HT-29 (cell line): Measurements from ENCODE around the gene FANK1. TPM values are rescaled to one million over a fixed set of nuclear protein-coding genes. Genes with fewer than 3 reads are reported as not detected.
"Not testable (repeated sequence)": the region's sequence is repeated elsewhere in the genome, so short reads cannot be mapped to it uniquely, and the experiment has no call there.

Source experiments
- DNase-seq: peaks from one replicate; pipeline ENCODE4 v3.0.0-alpha.2; 2015; ENCODE audit warnings: low spot score
- total RNA-seq: library from RNA; depleted of rRNA; stranded (reverse); fragments of >200 nt; shearing (Covaris generic); gene quantifications from 2 replicates; pipeline ENCODE4 v1.2.3, GENCODE V29; 2014

FANK1 gene
- total RNA-seq, 1 experiment from 2014 or later, result 4.0 TPM

GRCh38 chr10:125886914-125887512, 9.4 kb upstream of the FANK1 start:
- peak; percentile 66 for DNase-seq

- not testable (repeated sequence) for DNase-seq
Measured at GRCh38 chr10:125889441-125889840, 6.9 kb upstream of the FANK1 start.

GRCh38 chr10:125892402-125892801, 4.0 kb upstream of the FANK1 start:
- peak; percentile 59 for DNase-seq

- peak; percentile 53 for DNase-seq
Measured at GRCh38 chr10:125894176-125894575, 2.2 kb upstream of the FANK1 start.

- DNase-seq, result peak; percentile 60
Measured at GRCh38 chr10:125895130-125896087, 955 bp upstream of the FANK1 start.

- not testable (repeated sequence) for DNase-seq
Measured at GRCh38 chr10:125897317-125897716, 953 bp downstream of the FANK1 start.

GRCh38 chr10:125900963-125901362, 4.6 kb downstream of the FANK1 start:
- DNase-seq, result peak; percentile 61

GRCh38 chr10:125903135-125903640, 6.8 kb downstream of the FANK1 start:
- DNase-seq, result peak; percentile 44

- DNase-seq, result not testable (repeated sequence)
Measured at GRCh38 chr10:125905069-125905994, 9.0 kb downstream of the FANK1 start.

GRCh38 chr10:125907598-125907997, 11.2 kb downstream of the FANK1 start:
- not testable (repeated sequence) for DNase-seq

- DNase-seq, result not testable (repeated sequence)
Measured at GRCh38 chr10:125908813-125909212, 12.4 kb downstream of the FANK1 start.

- not testable (repeated sequence) for DNase-seq
Measured at GRCh38 chr10:125909491-125909890, 13.1 kb downstream of the FANK1 start.

- peak; percentile 42 for DNase-seq
Measured at GRCh38 chr10:125911145-125911544, 14.8 kb downstream of the FANK1 start.

- DNase-seq, result peak; percentile 71
Measured at GRCh38 chr10:125911990-125912389, 15.6 kb downstream of the FANK1 start.

GRCh38 chr10:125913277-125913676, 16.9 kb downstream of the FANK1 start:
- not testable (repeated sequence) for DNase-seq

GRCh38 chr10:125916977-125917376, 20.6 kb downstream of the FANK1 start:
- DNase-seq, result no peak

- not testable (repeated sequence) for DNase-seq
Measured at GRCh38 chr10:125917704-125918361, 21.5 kb downstream of the FANK1 start.

- DNase-seq, result not testable (repeated sequence)
Measured at GRCh38 chr10:125921643-125922306, 25.4 kb downstream of the FANK1 start.

- DNase-seq, result no peak
Measured at GRCh38 chr10:125925262-125925834, 29.0 kb downstream of the FANK1 start.

- DNase-seq, result no peak
Measured at GRCh38 chr10:125926247-125926646, 29.9 kb downstream of the FANK1 start.
